ENCODE measurements around the gene C15orf39. TPM values are rescaled to one million over a fixed set of nuclear protein-coding genes. Genes with fewer than 3 reads are reported as not detected.

C15orf39 gene
- total and polyA plus RNA-seq, 9 of the 15 experiments (the other 6 are each of a cell fraction or from before 2014, with no cell fraction given) = 0.31 to 29.8 (median 4.4) TPM

DNA sequence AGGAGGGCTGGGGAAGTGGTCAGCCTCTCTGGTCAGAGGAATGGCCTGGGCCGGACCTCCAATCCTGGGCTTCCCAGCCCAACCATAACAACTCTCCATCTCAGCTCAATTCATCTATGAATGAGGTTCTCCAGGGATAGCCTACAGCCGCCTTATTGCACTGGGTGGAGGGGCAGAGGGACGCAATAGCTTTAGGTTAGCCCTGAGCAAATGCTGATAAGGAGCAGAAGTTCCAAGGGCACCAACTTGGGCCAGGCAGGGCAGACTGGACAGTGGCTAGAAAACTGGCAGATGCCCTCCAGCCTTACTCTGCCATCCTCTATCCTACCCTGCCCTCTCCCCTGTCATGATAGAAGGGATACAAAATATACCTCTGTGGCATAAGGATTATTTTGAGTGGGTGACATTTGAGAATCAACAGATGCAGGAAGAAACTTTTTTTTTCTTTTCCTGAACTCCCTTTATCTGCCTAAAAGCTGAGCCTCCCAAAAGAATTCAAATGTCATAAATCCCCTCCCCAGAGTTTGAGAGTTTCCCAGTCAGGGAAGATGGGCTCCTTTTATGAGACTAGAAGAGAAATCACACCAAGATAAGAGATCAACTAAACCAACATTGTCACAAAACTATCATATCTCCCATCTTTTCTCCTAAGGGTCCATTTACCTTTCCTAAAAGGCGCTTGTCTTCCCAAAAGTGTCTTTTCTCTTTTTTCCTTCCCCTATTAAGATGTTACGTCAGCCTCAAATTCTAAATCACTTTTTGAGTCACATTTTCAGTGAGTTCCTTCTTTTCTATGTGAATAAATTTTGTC lies 40.4 kb upstream of the C15orf39 start:
- no peak for ATAC-seq
- CTCF ChIA-PET (ENCODE audit: low intra/inter-chr PET ratio) = no interaction called here
- no TSS peak for BruUV-seq (replicated peaks)

DNA sequence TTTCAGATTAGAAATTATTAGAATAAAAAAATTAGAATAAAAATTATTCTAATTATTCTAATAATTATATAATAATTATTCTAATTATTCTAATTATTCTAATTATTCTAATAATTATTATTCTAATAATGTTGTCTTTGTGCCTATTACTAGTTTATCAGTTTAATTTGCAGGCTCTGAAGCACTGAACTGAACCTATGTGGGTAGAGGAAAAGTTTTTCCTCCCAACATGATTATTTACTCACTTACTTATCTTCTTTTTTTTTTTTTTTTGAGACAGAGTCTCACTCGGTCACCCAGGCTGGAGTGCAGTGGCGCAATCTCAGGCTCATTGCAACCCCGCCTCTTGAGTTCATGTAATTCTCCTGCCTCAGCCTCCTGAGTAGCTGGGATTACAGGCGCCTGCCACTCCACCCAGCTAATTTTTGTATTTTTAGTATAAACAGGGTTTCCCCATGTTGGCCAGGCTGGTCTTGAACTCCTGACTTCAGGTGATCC lies 39.7 kb upstream of the C15orf39 start:
- DNase-seq (ENCODE audit: extremely low read depth in 1 of 4, low spot score in 3 of 4) (no peak), ATAC-seq (peak; percentile 21; the same call in 2 of the 3 replicates), FAIRE-seq (no peak)
- CTCF ChIA-PET (ENCODE audit: low intra/inter-chr PET ratio) = no interaction called here
- intact Hi-C loops (cut with micrococcal nuclease) = loop anchor here (5.0 kb wide), 2 partner anchors 35 to 95 kb away; no protein-coding TSS in a partner anchor
- Histone ChIP-seq H3K27me3 (ENCODE audit: control insufficient read depth in 2 of 2, insufficient read depth in 2 of 2, low read length in 2 of 2) (no peaks in the 10 kb centered on the region), H3K9me1 (ENCODE audit: control insufficient read depth, insufficient read depth, low read length) (peaks cover 3% of the 10 kb centered on the region), H3K9me3 (replicated peaks; ENCODE audit: control insufficient read depth, insufficient read depth, low read depth, low read length) (peaks cover 4% of the 10 kb centered on the region), H3K27ac (ENCODE audit: extremely low read depth, low read depth, low read length) (no peak overlapping the region), H2AFZ (ENCODE audit: low read depth, low read length) (no peak overlapping the region), H3K79me2 (ENCODE audit: control insufficient read depth, insufficient read depth, low read length) (no peaks in the 10 kb centered on the region), H3K4me1 (replicated peaks in 1 of 2; ENCODE audit: control insufficient read depth in 2 of 2, insufficient read depth in 2 of 2, low read length in 2 of 2) (peaks cover 26 to 32% of the 10 kb centered on the region in 2 experiments), H3K9ac (ENCODE audit: insufficient read depth in 1 of 2, low read depth in 2 of 2, low read length in 2 of 2) (no peak overlapping the region), H3K36me3 (ENCODE audit: control insufficient read depth, insufficient read depth, low read length) (no peaks in the 10 kb centered on the region), H3K4me2 (ENCODE audit: insufficient read depth, low read length) (no peak overlapping the region), H3K4me3 (no peak overlapping the region), H4K20me1 (replicated peaks; ENCODE audit: control insufficient read depth, insufficient read depth, low read length) (no peaks in the 10 kb centered on the region)
- in situ Hi-C loops (cut with MboI) = no loop called here
- 58% methylated on average over 2 of the region's 4 CpGs for WGBS (ENCODE audit: insufficient coverage, low coverage, missing lambda C conversion rate)
- no TSS peak for BruUV-seq (replicated peaks)
- POLR2A ChIA-PET = no interaction called here
- TF ChIP-seq ZNF384 (IDR thresholded peaks at IDR 0.05; ENCODE audit: low read depth, low read length) = peak; percentile 88
- peak; percentile 35; the same call in 1 of the 2 replicates for TF ChIP-seq DPF2 (IDR thresholded peaks at IDR 0.05)
- peak; percentile 65 for TF ChIP-seq DACH1 (IDR thresholded peaks at IDR 0.05; ENCODE audit: partially characterized antibody)
- no peak for TF ChIP-seq RBM34 (IDR thresholded peaks at IDR 0.05; ENCODE audit: borderline replicate concordance, insufficient read depth, low read length)
- TF ChIP-seq MCM7 (IDR thresholded peaks at IDR 0.05) = peak in 1 of 2 experiments; percentile 90; a peak in 2 of 4 replicates
- TF ChIP-seq CEBPG (CRISPR knock-in tag; IDR thresholded peaks at IDR 0.05) = peak; percentile 67
- TF ChIP-seq CEBPG (tag; conservative IDR thresholded peaks at IDR 0.05 in 1 of 2, IDR thresholded peaks at IDR 0.05 in 1 of 2) = peak; percentile 49 to 85; a peak in 3 of 4 replicates
- 0 out of 2 replicates have a peak, but pooled peaks have one; percentile 3 for TF ChIP-seq ADNP (tag; IDR thresholded peaks at IDR 0.05)
- TF ChIP-seq CEBPB (tag; IDR thresholded peaks at IDR 0.05) = peak; percentile 94
- no peak for TF ChIP-seq EWSR1 (IDR thresholded peaks at IDR 0.05; ENCODE audit: borderline replicate concordance, low read depth, partially characterized antibody)
- peak in 1 of 2 experiments; percentile 27; a peak in 2 of 4 replicates for TF ChIP-seq NRF1 (conservative IDR thresholded peaks at IDR 0.05 in 1 of 2, IDR thresholded peaks at IDR 0.05 in 1 of 2)
- no peak for TF ChIP-seq PML (IDR thresholded peaks at IDR 0.05; ENCODE audit: low read length)

More for the DNA sequence above, 40.4 kb upstream of the C15orf39 start:
- Histone ChIP-seq H3K36me3 (ENCODE audit: control insufficient read depth, insufficient read depth, low read length) (no peaks in the 10 kb centered on the region), H3K9ac (ENCODE audit: insufficient read depth in 1 of 2, low read depth in 2 of 2, low read length in 2 of 2) (peak overlapping the region in 1 of 2 experiments; percentile 4; a peak in 1 of 4 replicates), H2AFZ (ENCODE audit: low read depth, low read length) (no peak overlapping the region), H3K27me3 (ENCODE audit: control insufficient read depth in 2 of 2, insufficient read depth in 2 of 2, low read length in 2 of 2) (no peaks in the 10 kb centered on the region), H3K4me1 (replicated peaks in 1 of 2; ENCODE audit: control insufficient read depth in 2 of 2, insufficient read depth in 2 of 2, low read length in 2 of 2) (peaks cover 26 to 30% of the 10 kb centered on the region in 2 experiments), H3K79me2 (ENCODE audit: control insufficient read depth, insufficient read depth, low read length) (no peaks in the 10 kb centered on the region), H4K20me1 (replicated peaks; ENCODE audit: control insufficient read depth, insufficient read depth, low read length) (no peaks in the 10 kb centered on the region), H3K27ac (ENCODE audit: extremely low read depth, low read depth, low read length) (no peak overlapping the region), H3K4me3 (no peak overlapping the region), H3K9me3 (replicated peaks; ENCODE audit: control insufficient read depth, insufficient read depth, low read depth, low read length) (peaks cover 4% of the 10 kb centered on the region), H3K9me1 (ENCODE audit: control insufficient read depth, insufficient read depth, low read length) (peaks cover 3% of the 10 kb centered on the region), H3K4me2 (ENCODE audit: insufficient read depth, low read length) (no peak overlapping the region)
- DNase-seq (ENCODE audit: extremely low read depth in 1 of 4, low spot score in 3 of 4) (no peak), FAIRE-seq (peak; percentile 58)
- 49% methylated on average over 5 of the region's 5 CpGs for WGBS (ENCODE audit: insufficient coverage, low coverage, missing lambda C conversion rate)
- in situ Hi-C loops (cut with MboI) (no loop called here), intact Hi-C loops (cut with micrococcal nuclease) (loop anchor here (5.0 kb wide), 2 partner anchors 34 to 94 kb away; no protein-coding TSS in a partner anchor)
- TF ChIP-seq MAZ (CRISPR knock-in tag; conservative IDR thresholded peaks at IDR 0.05 in 1 of 2, IDR thresholded peaks at IDR 0.05 in 1 of 2) (no peak), ZKSCAN3 (CRISPR knock-in tag; IDR thresholded peaks at IDR 0.05) (peak; percentile 72)
- POLR2A ChIA-PET = interaction anchor here (0.7 kb wide), 1 partner anchor 48 kb away, joined by 3 read pairs; no protein-coding TSS in a partner anchor
